HCT116 (cell line): ENCODE data around the gene MAST4. TPM values are rescaled to one million over a fixed set of nuclear protein-coding genes. Genes with fewer than 3 reads are reported as not detected.

Source experiments
- ATAC-seq: fragments of 200-7000 bp; cut with Tn5 transposase; 2 replicates; pipeline ENCODE4 v1.9.1; 2020; ENCODE audit warnings: mild to moderate bottlenecking, moderate library complexity
- BruUV-seq: library from RNA; stranded (reverse); fragments of 400-500 nt; replicated peaks from 2 replicates; lab custom pipeline; 2021; lab: Mats Ljungman, UMichigan
- CTCF ChIA-PET: fragments of 300-600 bp; sonication (Branson Sonifier 250); formaldehyde crosslinking; loops from one replicate; lab custom pipeline; 2021; ENCODE audit warnings: antibody characterized with exemption; lab: Charles Lee
- POLR2A ChIA-PET: fragments of 300-600, 350-600 bp; sonication (Branson Sonifier 250); formaldehyde crosslinking; loops from one replicate; lab custom pipeline; 2021; ENCODE audit warnings: antibody characterized with exemption; lab: Charles Lee
- RAD21 ChIA-PET, 2 experiments: fragments of 300-600 bp; sonication (Branson Sonifier 250); formaldehyde crosslinking; loops; one replicate each; lab custom pipeline; 2023; ENCODE audit warnings: low total read pairs in 2 of 2; ENCODE audit not compliant: uncharacterized antibody in 2 of 2, unreplicated experiment in 2 of 2, low non-redundant PET in 1 of 2; lab: Charles Lee
- DNase-seq: peaks from one replicate; pipeline ENCODE4 v3.0.0-alpha.2; 2010; ENCODE audit warnings: low read depth, low spot score
- H2AFZ ChIP-seq: fragments of 200-600 bp; shearing (Covaris generic), sonication (generic); 2 replicates; pipeline ENCODE4 v1.6.1; 2017; ENCODE audit warnings: low read depth, mixed run types, mixed read lengths, antibody characterized with exemption, low read length; ENCODE audit not compliant: poor library complexity, severe bottlenecking
- H3K27ac ChIP-seq: 2 replicates; pipeline ENCODE4 v1.5.1; 2012; ENCODE audit warnings: low read depth, low read length
- H3K27me3 ChIP-seq: fragments of 200-600 bp; sonication (generic); 2 replicates; pipeline ENCODE4 v1.6.1; 2016; ENCODE audit warnings: mixed run types, low read length, mixed read lengths; ENCODE audit not compliant: insufficient read depth
- H3K36me3 ChIP-seq, 2 experiments: fragments of 200-500 bp in 1 of 2; fragments of 200-600 bp in 1 of 2; sonication (Bioruptor generic) in 1 of 2; sonication (generic) in 1 of 2; 2 replicates each; pipeline versions ENCODE4 v1.5.1 to v1.6.1; 2014 to 2016; ENCODE audit warnings: low read length in 2 of 2, inconsistent platforms in 1 of 2, mixed read lengths in 1 of 2, mixed run types in 1 of 2; ENCODE audit not compliant: insufficient read depth in 2 of 2, control insufficient read depth in 1 of 2
- H3K4me1 ChIP-seq, 2 experiments: fragments of 200-600 bp in 1 of 2; sonication (generic) in 1 of 2; 2 replicates each; pipeline versions ENCODE4 v1.5.1 to v1.6.1; 2012 to 2017; ENCODE audit warnings: low read length in 2 of 2, inconsistent platforms in 1 of 2, mild to moderate bottlenecking in 1 of 2, mixed read lengths in 1 of 2, mixed run types in 1 of 2, moderate library complexity in 1 of 2; ENCODE audit not compliant: insufficient read depth in 2 of 2, control insufficient read depth in 1 of 2
- H3K4me2 ChIP-seq: fragments of 200-600 bp; sonication (generic); 2 replicates; pipeline ENCODE4 v1.6.1; 2017; ENCODE audit warnings: mixed run types, low read length, mixed read lengths
- H3K4me3 ChIP-seq, 2 experiments: fragments of 200-600 bp in 1 of 2; sonication (generic) in 1 of 2; replicated peaks in 1 of 2; 2 replicates each; pipeline ENCODE4 v1.5.1; 2011 to 2016; ENCODE audit warnings: low read length in 2 of 2, control low read depth in 1 of 2, low read depth in 1 of 2, mild to moderate bottlenecking in 1 of 2, mixed read lengths in 1 of 2, mixed run types in 1 of 2
- H3K79me2 ChIP-seq: fragments of 200-600 bp; sonication (generic); 2 replicates; pipeline ENCODE4 v1.6.1; 2017; ENCODE audit warnings: mild to moderate bottlenecking, mixed run types, low read length, moderate library complexity, mixed read lengths; ENCODE audit not compliant: insufficient read depth
- H3K9ac ChIP-seq: fragments of 200-600 bp; sonication (generic); 2 replicates; pipeline ENCODE4 v1.6.1; 2016; ENCODE audit warnings: low read length, mixed read lengths
- H3K9me2 ChIP-seq: fragments of 200-600 bp; sonication (generic), shearing (Covaris generic); 2 replicates; pipeline ENCODE4 v1.6.1; 2017; ENCODE audit warnings: mixed run types, mild to moderate bottlenecking, moderate library complexity; ENCODE audit not compliant: insufficient read depth
- H3K9me3 ChIP-seq, 2 experiments: fragments of 200-500 bp in 1 of 2; fragments of 200-600 bp in 1 of 2; sonication (Bioruptor generic) in 1 of 2; sonication (generic) in 1 of 2; 2 replicates each; pipeline ENCODE4 v1.6.1; 2014 to 2017; ENCODE audit warnings: low read length in 2 of 2, mixed read lengths in 2 of 2, inconsistent platforms in 1 of 2, low read depth in 1 of 2, mild to moderate bottlenecking in 1 of 2, mixed run types in 1 of 2, moderate library complexity in 1 of 2; ENCODE audit not compliant: control insufficient read depth in 1 of 2, insufficient read depth in 1 of 2
- H4K20me1 ChIP-seq: fragments of 200-600 bp; sonication (generic), shearing (Covaris generic); 2 replicates; pipeline ENCODE4 v1.6.1; 2017; ENCODE audit warnings: mixed run types, mild to moderate bottlenecking, moderate library complexity; ENCODE audit not compliant: insufficient read depth
- CEBPB ChIP-seq: IDR thresholded peaks from 2 replicates; pipeline ENCODE4 v1.6.1; 2012; ENCODE audit warnings: low read depth
- CTCF ChIP-seq, 3 experiments: fragments of 200-600 bp in 1 of 3; sonication (generic) in 1 of 3; IDR thresholded peaks in 2 of 3; conservative IDR thresholded peaks in 1 of 3; 2 replicates each; pipeline ENCODE4 v1.5.1; 2012 to 2017; ENCODE audit warnings: low read depth in 2 of 3, low read length in 2 of 3, antibody characterized with exemption in 1 of 3, borderline replicate concordance in 1 of 3, control low read depth in 1 of 3, mild to moderate bottlenecking in 1 of 3, mixed read lengths in 1 of 3, mixed run types in 1 of 3, moderate library complexity in 1 of 3; ENCODE audit not compliant: insufficient read depth in 1 of 3
- EGR1 ChIP-seq: IDR thresholded peaks from 2 replicates; pipeline ENCODE4 v1.6.1; 2012; ENCODE audit warnings: low read depth
- ELF1 ChIP-seq: IDR thresholded peaks from 2 replicates; pipeline ENCODE4 v1.6.1; 2012; ENCODE audit warnings: low read depth, borderline replicate concordance
- EZH2phosphoT487 ChIP-seq: fragments of 200-600 bp; IDR thresholded peaks from 2 replicates; pipeline ENCODE4 v1.6.1; 2018; ENCODE audit warnings: antibody characterized with exemption, borderline replicate concordance
- FOSL1 ChIP-seq: IDR thresholded peaks from 2 replicates; pipeline ENCODE4 v1.6.1; 2012; ENCODE audit warnings: low read depth
- POLR2AphosphoS5 ChIP-seq: IDR thresholded peaks from 2 replicates; pipeline ENCODE4 v1.6.1; 2011; ENCODE audit warnings: mild to moderate bottlenecking, low read depth, low read length, moderate library complexity
- YY1 ChIP-seq: IDR thresholded peaks from 2 replicates; pipeline ENCODE4 v1.6.1; 2011; ENCODE audit warnings: low read length, low read depth, moderate library complexity, mild to moderate bottlenecking; ENCODE audit not compliant: insufficient replicate concordance; ENCODE audit errors: extremely low read depth
- ZBTB33 ChIP-seq: IDR thresholded peaks from 2 replicates; pipeline ENCODE4 v1.6.1; 2011; ENCODE audit warnings: mild to moderate bottlenecking, low read length, moderate library complexity; ENCODE audit not compliant: insufficient replicate concordance; ENCODE audit errors: extremely low read depth
- ZNF274 ChIP-seq: fragments of 200-500 bp; sonication (Bioruptor generic); IDR thresholded peaks from 2 replicates; pipeline ENCODE4 v1.6.1; 2014; ENCODE audit warnings: mild to moderate bottlenecking, low read depth, low read length, inconsistent platforms
- intact Hi-C: fragments of 100-400 bp; cut with micrococcal nuclease; formaldehyde crosslinking; loops from 2 replicates; pipeline ENCODE4 v1.10.0; 2022
- total RNA-seq: library from RNA; stranded (reverse); gene quantifications from one replicate; pipeline ENCODE4 v1.2.1, GENCODE V29; 2021; ENCODE audit not compliant: unreplicated experiment

The MAST4 gene
- total RNA-seq, 1 experiment from 2014 or later = 1.1 TPM

GRCh38 chr5:67077296-67077695 lies 481.1 kb downstream of the MAST4 start (continued):
- no peak for TF ChIP-seq CTCF (IDR thresholded peaks at IDR 0.05 in 2 of 3, conservative IDR thresholded peaks at IDR 0.05 in 1 of 3; ENCODE audit: borderline replicate concordance in 1 of 3, insufficient read depth in 1 of 3, low read depth in 2 of 3, low read length in 2 of 3)

DNA sequence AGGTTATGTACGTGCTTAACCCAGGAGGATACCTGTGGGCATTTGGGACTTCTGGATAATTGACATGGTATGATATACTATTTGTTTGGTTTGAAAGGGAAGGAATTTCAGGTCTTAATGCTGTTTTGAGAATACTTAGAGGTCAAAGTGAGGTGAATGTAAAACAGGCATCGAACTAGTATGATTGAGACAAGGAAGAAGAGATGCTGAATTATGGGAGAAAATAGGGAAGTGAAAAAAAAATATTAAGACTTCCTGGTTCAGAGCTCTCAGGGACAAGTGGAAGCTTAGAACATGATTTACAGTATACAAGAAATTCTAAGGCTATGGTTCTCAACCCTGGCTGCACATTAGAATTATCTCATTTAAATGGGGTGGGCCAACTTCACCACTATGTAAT lies 485.1 kb downstream of the MAST4 start:
- H4K20me1 ChIP-seq = no peaks in the 10 kb centered on the region
- DNase-seq = no peak
- no peak overlapping the region for H3K4me2 ChIP-seq
- H3K9me3 ChIP-seq = no peaks in the 10 kb centered on the region
- POLR2A ChIA-PET = no interaction called here
- no peaks in the 10 kb centered on the region for H3K9me2 ChIP-seq
- CTCF ChIA-PET = no interaction called here
- TF ChIP-seq ZNF274 = no peak
- TF ChIP-seq CTCF (IDR thresholded peaks at IDR 0.05 in 2 of 3, conservative IDR thresholded peaks at IDR 0.05 in 1 of 3; ENCODE audit: borderline replicate concordance in 1 of 3, insufficient read depth in 1 of 3, low read depth in 2 of 3, low read length in 2 of 3) = no peak
- TF ChIP-seq YY1 = no peak
- TF ChIP-seq FOSL1 = no peak
- TF ChIP-seq CEBPB = no peak
- TF ChIP-seq ELF1 = no peak
- no peak for TF ChIP-seq POLR2AphosphoS5
- TF ChIP-seq EZH2phosphoT487 = no peak
- TF ChIP-seq EGR1 = no peak
- no peak for TF ChIP-seq ZBTB33
- TF ChIP-seq, all 23 proteins: peak for 0
- RAD21 ChIA-PET = no interaction called here
- Histone ChIP-seq H3K27me3 (peaks cover 23% of the 10 kb centered on the region; the same call in 1 of the 2 replicates), H3K9ac (no peak overlapping the region), H3K4me1 (no peaks in the 10 kb centered on the region), H3K36me3 (no peaks in the 10 kb centered on the region), H3K79me2 (no peaks in the 10 kb centered on the region), H2AFZ (no peak overlapping the region), H3K27ac (no peak overlapping the region), H3K4me3 (no peak overlapping the region)
- BruUV-seq = no TSS peak
- intact Hi-C loops = no loop called here
- no peak for ATAC-seq
